Central memory CD8-positive, alpha-beta T cell (primary cell): ENCODE data around the gene RGS7.

ENCODE experiments used
- ATAC-seq: fragments of 150-1000 bp; cut with Tn5 transposase; replicated peaks from 2 replicates; pipeline ENCODE4 v1.10.0; 2022; ENCODE audit warnings: mild to moderate bottlenecking, moderate FRiP score, moderate number of reproducible peaks; ENCODE audit not compliant: poor library complexity, severe bottlenecking; ENCODE audit errors: extremely low read depth
- DNase-seq, 2 donors: peaks; one replicate each; pipeline ENCODE4 v3.0.0; 2021; ENCODE audit warnings: low spot score in 2 of 2
- H3K27ac Mint-ChIP-seq: one replicate; pipeline ENCODE4 v1.8.0; 2022; ENCODE audit warnings: low read depth, mild to moderate bottlenecking, moderate library complexity, mixed read lengths
- H3K27me3 Mint-ChIP-seq: one replicate; pipeline ENCODE4 v1.8.0; 2022; ENCODE audit warnings: mixed read lengths
- H3K36me3 Mint-ChIP-seq: one replicate; pipeline ENCODE4 v1.8.0; 2022; ENCODE audit warnings: mild to moderate bottlenecking, moderate library complexity, mixed read lengths; ENCODE audit not compliant: insufficient read depth
- H3K4me1 Mint-ChIP-seq: one replicate; pipeline ENCODE4 v1.8.0; 2022; ENCODE audit warnings: mixed read lengths
- H3K4me3 Mint-ChIP-seq: one replicate; pipeline ENCODE4 v1.8.0; 2022; ENCODE audit warnings: mild to moderate bottlenecking, moderate library complexity, mixed read lengths
- H3K9me3 Mint-ChIP-seq: one replicate; pipeline ENCODE4 v1.8.0; 2022; ENCODE audit warnings: mixed read lengths

RGS7 gene

DNA sequence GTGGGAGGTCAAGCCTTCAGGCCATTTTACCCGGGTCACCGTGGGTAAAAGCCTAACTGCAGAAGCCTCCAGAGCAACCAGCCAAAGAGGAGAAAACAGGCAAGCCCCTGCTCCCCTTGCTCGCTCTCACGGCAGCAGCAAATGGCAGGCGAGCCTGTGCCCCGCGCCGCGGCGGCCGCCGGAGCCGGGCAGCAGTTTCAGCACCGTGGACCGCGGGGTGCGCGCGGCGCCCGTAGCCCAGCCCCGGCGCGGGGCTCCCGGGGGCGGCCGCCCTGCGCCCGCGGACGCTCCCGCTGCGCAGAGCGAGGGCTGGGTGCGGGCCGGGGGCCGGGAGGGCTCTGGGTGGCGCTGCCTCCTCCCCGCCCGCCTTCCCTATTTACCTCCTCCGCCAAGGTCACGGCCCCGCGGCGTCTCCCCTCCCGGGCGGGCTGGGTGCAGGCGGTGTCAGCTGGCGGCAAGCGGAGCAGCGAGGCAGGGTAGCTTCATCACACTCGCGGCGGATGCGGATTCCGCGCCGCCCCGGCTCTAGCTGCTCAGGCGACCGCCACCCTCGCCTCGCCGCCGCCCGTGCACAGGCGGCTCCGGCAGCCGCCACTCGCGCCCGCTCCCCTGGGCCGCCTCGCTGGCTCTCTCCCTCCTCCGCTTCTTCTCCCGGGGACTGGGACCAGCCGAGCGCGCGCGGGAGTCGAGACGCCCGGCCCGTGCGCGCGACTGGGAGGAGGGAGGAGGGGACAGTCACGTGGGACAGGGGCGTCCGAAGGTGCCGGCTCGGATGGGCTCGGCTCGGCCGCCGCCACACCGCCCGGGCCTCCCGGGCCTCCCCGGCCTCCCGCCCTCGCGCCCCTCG lies at the start of gene RGS7:
Gene RGS7 (minus strand): TSS at position 687 of the 847 bp plus-strand sequence.
- ATAC-seq (no peak), DNase-seq (no peak)
- H3K27me3 Mint-ChIP-seq: peaks cover 16% of the 10 kb centered on the region
- H3K9me3 Mint-ChIP-seq: no peaks in the 10 kb centered on the region
- no peak within 1 kb of the TSS for H3K27ac Mint-ChIP-seq
- H3K4me1 Mint-ChIP-seq: no peaks in the 10 kb centered on the region
- no peaks in the 10 kb centered on the region for H3K36me3 Mint-ChIP-seq
- H3K4me3 Mint-ChIP-seq: no peak within 1 kb of the TSS

DNA sequence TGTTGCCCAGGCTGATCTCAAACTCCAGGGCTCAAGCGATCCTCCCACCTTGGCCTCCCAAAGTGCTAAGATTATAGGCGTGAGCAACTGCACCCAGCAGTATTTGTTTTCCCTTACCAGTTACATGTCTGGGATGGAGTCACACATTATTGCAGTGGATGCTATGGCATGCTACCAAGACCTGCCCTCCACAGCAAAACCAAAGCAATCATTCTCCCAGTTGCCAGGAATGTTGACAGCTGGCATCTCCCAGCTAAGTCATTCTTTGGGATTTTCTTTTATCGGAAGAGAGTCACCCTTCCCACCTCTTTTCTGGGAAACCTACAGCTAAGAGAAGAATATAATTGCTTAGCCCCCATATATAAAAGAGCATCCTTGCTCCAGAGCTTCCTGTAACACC lies 49.4 kb upstream of the RGS7 start:
- Mint-ChIP-seq H3K4me1 (no peaks in the 10 kb centered on the region), H3K36me3 (no peaks in the 10 kb centered on the region), H3K27ac (no peak overlapping the region), H3K9me3 (no peaks in the 10 kb centered on the region), H3K27me3 (no peaks in the 10 kb centered on the region), H3K4me3 (no peak overlapping the region)
- DNase-seq (no peak), ATAC-seq (no peak)

DNA sequence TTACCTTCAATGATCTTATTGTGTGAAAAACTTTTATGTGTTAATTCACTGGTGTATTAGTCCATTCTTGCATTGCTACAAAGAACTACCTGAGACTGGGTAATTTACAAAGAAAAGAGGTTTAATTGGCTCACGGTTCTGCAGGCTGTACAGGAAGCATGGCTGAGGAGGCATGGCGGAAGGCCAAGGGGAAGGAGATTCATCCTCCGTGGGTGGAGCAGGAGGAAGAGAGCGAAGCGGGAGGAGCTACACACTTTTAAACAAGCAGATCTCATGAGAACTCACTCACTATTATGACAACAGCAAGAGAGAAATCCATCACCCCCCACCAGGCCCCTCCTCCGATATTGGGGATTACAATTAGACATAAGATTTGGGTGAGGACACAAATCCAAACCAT lies 44.2 kb upstream of the RGS7 start:
- H3K9me3 Mint-ChIP-seq: no peaks in the 10 kb centered on the region
- ATAC-seq (no peak), DNase-seq (no peak)
- H3K4me1 Mint-ChIP-seq: no peaks in the 10 kb centered on the region
- no peak overlapping the region for H3K27ac Mint-ChIP-seq
- no peaks in the 10 kb centered on the region for H3K36me3 Mint-ChIP-seq
- H3K4me3 Mint-ChIP-seq: no peak overlapping the region
- no peaks in the 10 kb centered on the region for H3K27me3 Mint-ChIP-seq

DNA sequence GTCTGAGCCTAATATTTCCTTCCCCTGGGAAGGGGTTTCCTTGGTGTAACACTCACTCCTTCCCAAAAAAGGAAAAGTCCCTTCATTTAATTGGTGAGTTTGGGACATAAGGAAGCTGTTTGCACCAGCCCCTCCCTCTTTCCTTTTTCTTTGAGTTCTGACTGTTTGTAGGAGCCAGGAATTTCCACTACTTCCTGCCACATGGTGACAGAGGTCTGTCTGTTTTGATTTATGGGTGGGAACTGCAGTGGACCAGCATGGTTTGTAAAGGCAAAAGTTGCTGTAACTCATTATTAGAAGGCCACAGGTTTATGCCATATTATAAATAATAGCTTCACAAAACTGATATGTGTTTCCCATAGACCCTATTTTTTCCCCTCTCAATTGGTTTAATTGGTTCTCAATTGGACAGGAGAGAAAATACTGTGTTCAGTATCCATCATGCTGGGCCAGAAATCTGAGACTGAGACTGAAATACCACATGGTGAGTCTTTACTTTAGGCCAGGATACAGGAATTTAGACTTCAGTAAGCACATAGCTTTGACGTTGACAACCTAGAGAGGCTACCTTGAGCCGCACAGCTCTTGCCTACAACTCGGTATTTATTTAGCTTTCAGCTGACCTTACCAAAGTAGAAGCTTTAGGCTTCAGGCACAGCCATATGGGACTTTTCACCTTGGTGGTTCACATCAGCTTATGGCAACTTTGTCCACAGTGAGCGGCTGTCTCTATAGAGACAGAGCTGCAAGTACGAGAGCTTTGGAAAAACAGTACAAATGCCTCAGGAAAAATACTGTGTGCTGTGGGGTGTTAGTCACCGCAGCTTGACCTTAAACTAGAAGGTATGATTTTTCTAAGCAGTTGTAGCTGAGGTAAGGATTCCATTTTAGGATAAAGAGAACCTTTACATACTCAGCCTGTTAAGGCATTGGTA lies 40.0 kb upstream of the RGS7 start:
- Mint-ChIP-seq H3K4me1 (no peaks in the 10 kb centered on the region), H3K27ac (no peak overlapping the region), H3K27me3 (peaks cover 6% of the 10 kb centered on the region), H3K9me3 (no peaks in the 10 kb centered on the region), H3K4me3 (no peak overlapping the region), H3K36me3 (no peaks in the 10 kb centered on the region)
- ATAC-seq (no peak), DNase-seq (no peak)

DNA sequence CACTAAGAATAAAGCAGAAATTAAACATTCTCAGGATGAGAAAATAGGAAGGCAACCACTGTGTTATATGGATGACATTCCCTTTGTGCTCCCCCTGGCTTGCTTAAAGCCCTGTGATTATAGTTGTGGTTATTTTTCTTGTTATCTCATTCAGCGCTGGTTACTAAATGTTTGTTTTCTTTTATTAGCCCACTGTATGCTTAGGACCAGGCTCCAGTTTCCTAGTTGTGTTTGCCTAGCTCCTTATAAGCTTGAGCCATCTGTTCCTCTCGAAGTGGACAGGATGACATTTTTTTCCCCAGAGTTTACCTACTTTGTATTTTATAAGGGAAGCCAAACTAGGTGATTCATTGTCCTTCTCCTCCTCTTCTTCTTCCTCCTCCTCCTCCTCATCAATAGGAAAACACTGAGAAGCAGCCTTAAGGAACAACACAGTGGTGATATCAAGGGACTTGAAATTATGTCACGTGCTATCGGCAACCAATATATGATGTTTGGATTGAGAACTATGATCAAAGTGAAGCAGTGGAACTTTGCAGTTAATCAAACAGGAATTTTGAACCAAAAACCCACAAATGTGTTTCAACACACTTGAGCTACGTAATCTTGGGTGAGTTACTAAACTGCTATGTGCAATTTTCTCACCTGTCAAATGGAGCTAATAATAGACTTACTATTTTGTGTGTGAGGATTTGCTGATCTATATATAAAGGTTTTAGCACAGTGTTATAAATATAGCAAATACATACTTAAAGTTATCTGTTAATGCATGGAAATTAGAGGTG lies 35.1 kb upstream of the RGS7 start:
- Mint-ChIP-seq H3K9me3 (no peaks in the 10 kb centered on the region), H3K27ac (no peak overlapping the region), H3K4me1 (no peaks in the 10 kb centered on the region), H3K4me3 (no peak overlapping the region), H3K27me3 (peaks cover 18% of the 10 kb centered on the region), H3K36me3 (no peaks in the 10 kb centered on the region)
- no peak for ATAC-seq
- no peak for DNase-seq

DNA sequence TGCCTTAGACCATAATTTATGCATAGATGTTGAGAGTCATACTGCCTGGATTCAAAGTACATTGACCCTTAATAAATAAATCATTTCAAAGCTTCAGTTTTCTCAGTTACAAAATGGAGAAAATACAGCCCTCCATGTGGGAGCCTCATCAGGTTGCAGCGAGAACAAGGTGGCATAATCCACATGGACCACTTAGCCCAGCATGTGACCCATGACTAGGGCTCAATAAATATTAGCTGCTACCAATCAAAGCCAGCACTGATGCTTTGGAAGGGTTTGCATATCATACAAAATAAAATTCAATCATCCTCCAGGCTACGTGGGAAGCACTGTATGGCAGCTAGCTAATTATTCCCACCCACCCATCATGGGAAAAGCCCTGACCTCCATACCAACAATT lies 33.5 kb upstream of the RGS7 start:
- no peaks in the 10 kb centered on the region for H3K4me1 Mint-ChIP-seq
- H3K9me3 Mint-ChIP-seq: no peaks in the 10 kb centered on the region
- peaks cover 18% of the 10 kb centered on the region for H3K27me3 Mint-ChIP-seq
- no peak for ATAC-seq
- DNase-seq: no peak
- H3K36me3 Mint-ChIP-seq: no peaks in the 10 kb centered on the region
- H3K4me3 Mint-ChIP-seq: no peak overlapping the region
- H3K27ac Mint-ChIP-seq: no peak overlapping the region

DNA sequence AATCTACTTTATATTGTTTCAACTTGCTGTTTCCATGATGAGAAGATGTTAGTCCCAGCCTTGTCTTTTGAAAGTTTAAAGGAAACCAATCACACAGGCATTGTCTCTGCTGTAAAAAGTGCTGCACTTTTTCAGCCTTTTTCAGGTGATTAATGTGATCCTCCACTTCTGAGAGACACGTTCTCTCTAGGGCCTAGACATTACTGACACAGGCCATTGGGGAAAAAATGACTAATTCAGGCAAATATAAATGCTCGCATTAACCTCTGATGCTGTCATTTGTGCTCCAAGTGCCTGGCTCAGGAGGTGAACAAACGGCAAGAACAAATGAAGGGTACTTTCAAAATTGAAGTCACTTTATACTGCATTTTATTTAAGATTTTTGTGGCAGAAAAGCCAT lies 32.4 kb upstream of the RGS7 start:
- no peak overlapping the region for H3K4me3 Mint-ChIP-seq
- no peaks in the 10 kb centered on the region for H3K36me3 Mint-ChIP-seq
- H3K4me1 Mint-ChIP-seq: no peaks in the 10 kb centered on the region
- no peak for DNase-seq
- peaks cover 18% of the 10 kb centered on the region for H3K27me3 Mint-ChIP-seq
- ATAC-seq: no peak
- H3K9me3 Mint-ChIP-seq: no peaks in the 10 kb centered on the region
- no peak overlapping the region for H3K27ac Mint-ChIP-seq

DNA sequence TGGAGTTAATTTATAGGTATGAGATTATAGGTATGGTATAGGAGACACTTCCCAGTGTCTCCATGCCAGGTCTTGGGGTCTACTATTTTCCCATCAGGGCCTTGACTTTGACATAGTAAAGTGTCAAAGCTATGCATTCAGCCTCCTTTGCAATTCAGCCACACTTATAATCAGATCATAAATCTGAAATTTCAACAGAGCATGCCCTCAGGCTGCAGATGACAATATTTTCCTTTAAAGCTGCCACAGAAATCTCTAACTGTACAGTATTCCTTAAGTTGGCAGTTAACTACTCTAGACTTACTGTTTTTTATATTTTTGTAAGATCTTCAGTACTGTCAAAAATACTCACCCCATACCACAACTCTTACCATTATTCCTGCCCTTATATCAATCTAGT lies 30.2 kb upstream of the RGS7 start:
- no peaks in the 10 kb centered on the region for H3K36me3 Mint-ChIP-seq
- ATAC-seq (no peak), DNase-seq (no peak)
- H3K9me3 Mint-ChIP-seq: peaks cover 1% of the 10 kb centered on the region
- H3K27ac Mint-ChIP-seq: no peak overlapping the region
- no peaks in the 10 kb centered on the region for H3K4me1 Mint-ChIP-seq
- H3K4me3 Mint-ChIP-seq: no peak overlapping the region
- peaks cover 13% of the 10 kb centered on the region for H3K27me3 Mint-ChIP-seq

DNA sequence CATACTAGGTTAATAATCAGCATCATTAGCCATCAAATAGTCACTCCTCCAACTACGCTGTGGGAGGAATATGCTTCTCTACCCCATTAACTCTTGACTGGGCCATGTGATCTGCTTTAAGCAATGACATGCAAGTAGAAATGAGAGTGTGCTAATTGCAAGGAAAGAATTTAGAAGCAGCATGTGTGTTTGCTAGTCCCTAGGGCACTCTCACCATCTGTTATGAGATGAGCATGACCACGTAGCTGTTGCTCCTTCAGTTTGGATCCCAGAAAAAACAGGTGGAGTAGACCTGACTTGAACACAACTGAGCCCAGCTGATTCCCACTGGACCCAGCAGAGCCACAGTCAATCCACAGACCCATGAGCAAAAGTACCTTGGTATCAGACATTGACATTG lies 19.7 kb upstream of the RGS7 start:
- peaks cover 6% of the 10 kb centered on the region for H3K9me3 Mint-ChIP-seq
- ATAC-seq (no peak), DNase-seq (no peak)
- no peaks in the 10 kb centered on the region for H3K36me3 Mint-ChIP-seq
- no peaks in the 10 kb centered on the region for H3K27me3 Mint-ChIP-seq
- no peaks in the 10 kb centered on the region for H3K4me1 Mint-ChIP-seq
- no peak overlapping the region for H3K4me3 Mint-ChIP-seq
- H3K27ac Mint-ChIP-seq: no peak overlapping the region

DNA sequence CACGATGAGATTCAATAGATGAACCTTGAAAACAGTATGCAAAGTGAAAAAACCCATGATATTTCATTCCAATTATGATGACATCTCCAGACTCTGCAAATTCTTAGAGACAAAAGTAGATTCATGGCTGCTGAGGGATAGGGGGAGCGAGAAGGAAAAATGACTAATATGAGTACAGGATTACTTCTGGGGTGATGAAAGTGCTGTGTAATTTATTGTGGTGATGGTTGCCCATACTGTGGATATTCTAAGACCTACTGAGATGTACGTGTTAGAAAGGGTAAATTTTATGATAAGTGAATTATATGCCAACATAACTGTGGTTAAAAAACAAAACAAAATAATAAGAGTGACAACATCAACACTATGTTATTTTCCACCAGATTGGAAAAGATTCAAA lies 18.9 kb upstream of the RGS7 start:
- Mint-ChIP-seq H3K27me3 (no peaks in the 10 kb centered on the region), H3K36me3 (no peaks in the 10 kb centered on the region), H3K27ac (no peak overlapping the region), H3K4me1 (no peaks in the 10 kb centered on the region), H3K9me3 (no peaks in the 10 kb centered on the region), H3K4me3 (no peak overlapping the region)
- DNase-seq: no peak
- no peak for ATAC-seq

DNA sequence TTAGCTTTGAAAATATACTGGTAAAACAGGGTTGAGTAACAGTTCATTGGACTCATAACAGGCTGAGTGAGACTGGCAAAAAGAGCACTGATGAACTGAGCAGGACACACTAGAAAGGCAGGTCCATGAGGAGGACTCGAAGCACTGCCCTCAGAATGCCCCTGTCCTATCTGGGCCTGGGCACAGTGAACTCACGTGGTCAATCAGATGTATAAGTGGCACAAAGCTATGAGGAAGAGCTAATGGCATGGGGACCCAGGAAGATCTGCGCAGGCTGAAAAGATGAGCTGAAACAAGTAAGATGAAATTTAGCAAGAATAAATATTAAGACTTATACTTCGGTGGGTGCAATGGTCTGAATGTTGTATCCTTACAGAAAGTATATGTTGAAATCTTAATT lies 9.2 kb upstream of the RGS7 start:
- Mint-ChIP-seq H3K36me3 (no peaks in the 10 kb centered on the region), H3K27ac (no peak overlapping the region), H3K27me3 (no peaks in the 10 kb centered on the region), H3K4me3 (no peak overlapping the region), H3K4me1 (no peaks in the 10 kb centered on the region), H3K9me3 (peaks cover 26% of the 10 kb centered on the region)
- no peak for ATAC-seq
- no peak for DNase-seq

DNA sequence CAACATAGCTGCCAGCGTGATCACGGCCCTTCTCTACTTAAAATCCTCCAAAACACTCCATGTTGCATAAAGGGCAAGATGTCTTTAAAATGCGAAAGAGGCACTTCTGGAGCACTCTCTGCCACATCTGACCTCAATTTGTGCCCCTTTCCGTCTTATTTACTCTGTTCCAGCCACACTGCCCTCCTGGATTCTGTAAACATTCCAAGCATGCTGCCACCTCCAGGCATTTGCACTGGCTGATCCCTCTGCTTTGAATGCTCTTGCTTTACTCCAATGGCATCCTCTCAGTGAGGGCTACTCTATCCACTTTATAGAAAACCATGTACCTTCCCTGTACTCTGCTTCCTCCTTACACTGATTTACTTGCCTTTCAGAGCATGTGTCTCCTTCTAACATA lies 5.3 kb upstream of the RGS7 start:
- Mint-ChIP-seq H3K4me1 (no peaks in the 10 kb centered on the region), H3K27ac (no peak overlapping the region), H3K27me3 (peaks cover 16% of the 10 kb centered on the region), H3K9me3 (peaks cover 26% of the 10 kb centered on the region), H3K36me3 (no peaks in the 10 kb centered on the region), H3K4me3 (no peak overlapping the region)
- ATAC-seq (no peak), DNase-seq (no peak)
